22Rv1 (cell line): Measurements from ENCODE around the gene GARIN5B.

Source experiments
- ZFX ChIP-seq: fragments of 450-650 bp; IDR thresholded peaks from 2 replicates; pipeline ENCODE4 v1.6.1; 2017; ENCODE audit warnings: antibody characterized with exemption, borderline replicate concordance
- TF ChIP-seq, protein P1 (sequence below): fragments of 450-650 bp; IDR thresholded peaks from 2 replicates; pipeline ENCODE4 v1.5.1; 2017; ENCODE audit warnings: mild to moderate bottlenecking

DNA sequence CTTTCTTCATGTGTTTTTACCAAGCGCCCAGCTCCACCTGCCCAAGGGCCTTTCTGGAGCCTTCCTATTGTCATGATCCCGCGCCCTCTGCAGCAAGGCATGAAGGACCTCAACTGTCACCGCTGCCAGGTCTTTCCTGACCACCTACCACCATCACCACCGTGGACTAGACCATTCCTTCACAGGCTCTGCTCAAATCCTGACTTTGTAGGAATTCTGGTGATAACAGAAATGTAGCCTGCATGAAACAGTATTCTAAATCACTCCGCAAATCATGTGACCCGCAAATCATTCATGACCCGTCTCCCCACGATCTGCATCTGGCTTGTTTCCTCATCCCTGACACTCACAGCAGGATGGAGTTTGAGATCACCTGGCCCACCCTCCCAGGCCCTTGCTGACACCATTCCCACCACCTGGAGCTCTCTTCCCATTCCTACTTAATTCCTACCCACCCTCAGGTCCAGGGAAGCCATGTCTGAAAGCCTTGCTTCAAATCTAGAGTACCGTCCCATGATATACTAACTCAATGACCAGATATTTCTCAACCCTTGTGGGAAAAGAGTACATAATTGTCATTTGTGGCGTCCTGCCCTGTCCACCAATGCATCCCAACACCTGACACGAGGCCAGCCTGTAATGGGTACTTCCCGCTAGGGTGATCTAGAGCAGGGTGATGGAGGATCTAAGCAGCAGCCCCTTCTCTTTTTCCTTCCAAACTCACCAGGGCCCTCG is 43.2 kb upstream of the GARIN5B start:
- TF ChIP-seq, protein P1, sequence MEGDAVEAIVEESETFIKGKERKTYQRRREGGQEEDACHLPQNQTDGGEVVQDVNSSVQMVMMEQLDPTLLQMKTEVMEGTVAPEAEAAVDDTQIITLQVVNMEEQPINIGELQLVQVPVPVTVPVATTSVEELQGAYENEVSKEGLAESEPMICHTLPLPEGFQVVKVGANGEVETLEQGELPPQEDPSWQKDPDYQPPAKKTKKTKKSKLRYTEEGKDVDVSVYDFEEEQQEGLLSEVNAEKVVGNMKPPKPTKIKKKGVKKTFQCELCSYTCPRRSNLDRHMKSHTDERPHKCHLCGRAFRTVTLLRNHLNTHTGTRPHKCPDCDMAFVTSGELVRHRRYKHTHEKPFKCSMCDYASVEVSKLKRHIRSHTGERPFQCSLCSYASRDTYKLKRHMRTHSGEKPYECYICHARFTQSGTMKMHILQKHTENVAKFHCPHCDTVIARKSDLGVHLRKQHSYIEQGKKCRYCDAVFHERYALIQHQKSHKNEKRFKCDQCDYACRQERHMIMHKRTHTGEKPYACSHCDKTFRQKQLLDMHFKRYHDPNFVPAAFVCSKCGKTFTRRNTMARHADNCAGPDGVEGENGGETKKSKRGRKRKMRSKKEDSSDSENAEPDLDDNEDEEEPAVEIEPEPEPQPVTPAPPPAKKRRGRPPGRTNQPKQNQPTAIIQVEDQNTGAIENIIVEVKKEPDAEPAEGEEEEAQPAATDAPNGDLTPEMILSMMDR = no peak
- no peak for TF ChIP-seq ZFX
